ENCODE results near the gene CARD10. TPM values are rescaled to one million over a fixed set of nuclear protein-coding genes. Genes with fewer than 3 reads are reported as not detected.

The CARD10 gene
- total RNA-seq, 3 donors from 2014 or later (not counting 1 experiment from before 2014, with no cell fraction given) = 0.09 to 0.16 (median 0.10) TPM

- Histone ChIP-seq H3K27ac (ENCODE audit: low read length) (no peak overlapping the region), H3K27me3 (ENCODE audit: control insufficient read depth, insufficient read depth, low read length) (no peaks in the 10 kb centered on the region), H3K9me3 (ENCODE audit: control insufficient read depth, insufficient read depth, low read length) (no peaks in the 10 kb centered on the region), H3K36me3 (ENCODE audit: control insufficient read depth, insufficient read depth, low read length) (no peaks in the 10 kb centered on the region), H3K4me3 (ENCODE audit: low read length) (no peak overlapping the region), H3K4me1 (ENCODE audit: control insufficient read depth, insufficient read depth, low read length) (peaks cover 20% of the 10 kb centered on the region)
- Mint-ChIP-seq H3K27me3 (ENCODE audit: low read depth in 2 of 2) (peaks cover 0 to 10% of the 10 kb centered on the region in 2 donors), H3K4me1 (peaks cover 14 to 21% of the 10 kb centered on the region in 2 donors), H3K4me3 (no peak overlapping the region), H3K36me3 (no peaks in the 10 kb centered on the region), H3K27ac (no peak overlapping the region), H3K9me3 (no peaks in the 10 kb centered on the region)
- no peak for ATAC-seq
- intact Hi-C loops (cut with micrococcal nuclease) = loop anchor here (10.0 kb wide), 1 partner anchor 182 kb away; no protein-coding TSS in a partner anchor
- no peak for TF ChIP-seq CTCF (IDR thresholded peaks at IDR 0.05)
- WGBS (ENCODE audit: insufficient coverage) = 88% methylated on average over 11 of the region's 11 CpGs
- DNase-seq = no peak
These were observed 22.6 kb downstream of the CARD10 start for GRCh38 chr22:37496651-37497050.

- no peaks in the 10 kb centered on the region for H3K9me3 ChIP-seq (ENCODE audit: control insufficient read depth, insufficient read depth, low read length)
- no peak overlapping the region for H3K4me3 ChIP-seq (ENCODE audit: low read length)
- no peaks in the 10 kb centered on the region for H3K9me3 Mint-ChIP-seq
- H3K4me1 Mint-ChIP-seq = peaks cover 14 to 34% of the 10 kb centered on the region in 2 donors
- H3K4me1 ChIP-seq (ENCODE audit: control insufficient read depth, insufficient read depth, low read length) = peaks cover 17% of the 10 kb centered on the region
- H3K27ac ChIP-seq (ENCODE audit: low read length) = no peak overlapping the region
- no peak for DNase-seq
- intact Hi-C loops (cut with micrococcal nuclease) = loop anchor here (10.0 kb wide), 1 partner anchor 179 kb away; no protein-coding TSS in a partner anchor
- peaks cover 0 to 5% of the 10 kb centered on the region in 2 donors for H3K27me3 Mint-ChIP-seq (ENCODE audit: low read depth in 2 of 2)
- H3K27ac Mint-ChIP-seq = no peak overlapping the region
- H3K36me3 ChIP-seq (ENCODE audit: control insufficient read depth, insufficient read depth, low read length) = no peaks in the 10 kb centered on the region
- TF ChIP-seq CTCF (IDR thresholded peaks at IDR 0.05) = no peak
- no peak overlapping the region for H3K4me3 Mint-ChIP-seq
- ATAC-seq = no peak
- H3K27me3 ChIP-seq (ENCODE audit: control insufficient read depth, insufficient read depth, low read length) = no peaks in the 10 kb centered on the region
- no peaks in the 10 kb centered on the region for H3K36me3 Mint-ChIP-seq
- WGBS (ENCODE audit: insufficient coverage) = 87% methylated on average over 10 of the region's 10 CpGs
These were observed 25.2 kb downstream of the CARD10 start for GRCh38 chr22:37493979-37494378.

GRCh38 chr22:37492428-37493344 lies 26.5 kb downstream of the CARD10 start:
- intact Hi-C loops (cut with micrococcal nuclease) = loop anchor here (10.0 kb wide), 1 partner anchor 178 kb away; no protein-coding TSS in a partner anchor
- no peaks in the 10 kb centered on the region for H3K27me3 ChIP-seq (ENCODE audit: control insufficient read depth, insufficient read depth, low read length)
- H3K36me3 ChIP-seq (ENCODE audit: control insufficient read depth, insufficient read depth, low read length) = no peaks in the 10 kb centered on the region
- H3K9me3 ChIP-seq (ENCODE audit: control insufficient read depth, insufficient read depth, low read length) = no peaks in the 10 kb centered on the region
- no peak overlapping the region for H3K27ac ChIP-seq (ENCODE audit: low read length)
- H3K4me3 Mint-ChIP-seq = no peak overlapping the region
- WGBS (ENCODE audit: insufficient coverage) = 78% methylated on average over 23 of the region's 24 CpGs
- ATAC-seq (peak; percentile 62 to 88 (median 80)), DNase-seq (peak; percentile 26 to 76)
- no peak overlapping the region for H3K4me3 ChIP-seq (ENCODE audit: low read length)
- H3K9me3 Mint-ChIP-seq = no peaks in the 10 kb centered on the region
- peaks cover 19 to 32% of the 10 kb centered on the region in 2 donors for H3K4me1 Mint-ChIP-seq
- H3K36me3 Mint-ChIP-seq = no peaks in the 10 kb centered on the region
- H3K4me1 ChIP-seq (ENCODE audit: control insufficient read depth, insufficient read depth, low read length) = peaks cover 21% of the 10 kb centered on the region
- TF ChIP-seq CTCF (IDR thresholded peaks at IDR 0.05) = peak; percentile 39
- H3K27ac Mint-ChIP-seq = peak overlapping the region in 1 of 2 donors; percentile 56
- H3K27me3 Mint-ChIP-seq (ENCODE audit: low read depth in 2 of 2) = peaks cover 0 to 5% of the 10 kb centered on the region in 2 donors

Data from natural killer cell (primary cell).